OCI-LY1 (cell line): ENCODE measurements around the gene PCSK5.

Source experiments
- H2AFZ ChIP-seq: fragments of 200-600 bp; sonication (generic), shearing (Covaris generic); 2 replicates; pipeline ENCODE4 v1.6.0; 2014; ENCODE audit warnings: antibody characterized with exemption, mild to moderate bottlenecking, low read length
- H3F3A ChIP-seq: fragments of 200-600 bp; sonication (generic), shearing (Covaris generic); 2 replicates; pipeline ENCODE4 v1.6.0; 2014; ENCODE audit warnings: mild to moderate bottlenecking, antibody characterized with exemption, low read length, moderate library complexity; ENCODE audit not compliant: insufficient read depth
- H3K27ac ChIP-seq: fragments of 200-600 bp; sonication (generic); 2 replicates; pipeline ENCODE4 v1.5.1; 2014; ENCODE audit warnings: low read length, mixed run types, mild to moderate bottlenecking, low read depth; ENCODE audit not compliant: poor library complexity, severe bottlenecking
- H3K27me3 ChIP-seq: fragments of 200-600 bp; sonication (generic); 2 replicates; pipeline ENCODE4 v1.6.0; 2014; ENCODE audit warnings: antibody characterized with exemption, mild to moderate bottlenecking, low read length, moderate library complexity; ENCODE audit not compliant: insufficient read depth
- H3K36me3 ChIP-seq: fragments of 200-600 bp; sonication (generic); 2 replicates; pipeline ENCODE4 v1.6.1; 2014; ENCODE audit warnings: mild to moderate bottlenecking, antibody characterized with exemption, low read length, moderate library complexity, mixed read lengths; ENCODE audit not compliant: insufficient read depth
- H3K4me1 ChIP-seq: fragments of 200-600 bp; sonication (generic); 2 replicates; pipeline ENCODE4 v1.5.1; 2014; ENCODE audit warnings: mild to moderate bottlenecking, low read length, moderate library complexity; ENCODE audit not compliant: insufficient read depth, severe bottlenecking
- H3K4me2 ChIP-seq: fragments of 200-600 bp; sonication (generic), shearing (Covaris generic); 2 replicates; pipeline ENCODE4 v1.6.1; 2014; ENCODE audit warnings: low read length
- H3K4me3 ChIP-seq: fragments of 200-600 bp; sonication (generic); 2 replicates; pipeline ENCODE4 v1.5.1; 2014; ENCODE audit warnings: low read length, low read depth, mild to moderate bottlenecking, mixed read lengths; ENCODE audit not compliant: poor library complexity, severe bottlenecking
- H3K79me2 ChIP-seq: fragments of 200-600 bp; shearing (Covaris generic); 2 replicates; pipeline ENCODE4 v1.6.1; 2016; ENCODE audit warnings: mixed run types, low read length, mixed read lengths; ENCODE audit not compliant: insufficient read depth
- H3K9ac ChIP-seq: fragments of 200-600 bp; sonication (generic), shearing (Covaris generic); 2 replicates; pipeline ENCODE4 v1.6.1; 2014; ENCODE audit warnings: mild to moderate bottlenecking, low read length, mixed read lengths
- H3K9me2 ChIP-seq: fragments of 200-600 bp; sonication (generic), shearing (Covaris generic); 2 replicates; pipeline ENCODE4 v1.6.1; 2014; ENCODE audit warnings: low read depth, mild to moderate bottlenecking, low read length, mixed read lengths
- H3K9me3 ChIP-seq: fragments of 200-600 bp; shearing (Covaris generic); 2 replicates; pipeline ENCODE4 v1.6.1; 2014; ENCODE audit warnings: low read length, mixed read lengths
- H4K20me1 ChIP-seq: fragments of 200-600 bp; sonication (generic), shearing (Covaris generic); 2 replicates; pipeline ENCODE4 v1.6.0; 2016; ENCODE audit warnings: mild to moderate bottlenecking, low read length; ENCODE audit not compliant: insufficient read depth
- EZH2 ChIP-seq: fragments of 200-600 bp; sonication (generic), shearing (Covaris generic); IDR thresholded peaks from 2 replicates; pipeline ENCODE4 v1.8.0; 2017; ENCODE audit warnings: borderline replicate concordance, mixed run types, mild to moderate bottlenecking, antibody characterized with exemption, low read length, moderate library complexity, mixed read lengths
- TF ChIP-seq, protein P1 (sequence below): fragments of 200-600 bp; sonication (generic), shearing (Covaris generic); IDR thresholded peaks from 2 replicates; pipeline ENCODE4 v1.5.1; 2017; ENCODE audit warnings: mild to moderate bottlenecking, antibody characterized with exemption, low read length, moderate library complexity, mixed read lengths

Gene PCSK5

DNA sequence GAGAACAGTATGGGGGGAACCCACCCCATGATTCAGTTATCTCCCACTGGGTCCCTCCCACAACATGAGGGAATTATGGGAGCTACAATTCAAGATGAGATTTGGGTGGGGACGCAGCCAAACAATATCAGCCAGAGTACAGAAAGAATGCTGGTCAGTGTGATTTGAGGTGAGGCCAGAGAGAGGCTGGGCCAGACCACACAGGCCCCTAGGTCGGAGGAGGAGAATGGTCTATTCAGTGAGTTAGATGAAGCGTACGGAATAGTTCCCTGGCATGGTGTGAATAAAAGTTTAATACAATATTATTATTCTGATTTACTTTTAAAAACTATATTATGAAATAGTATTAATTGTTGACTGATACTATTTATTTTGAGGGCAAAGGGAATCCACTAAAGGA, 39.7 kb downstream of the PCSK5 start:
- Histone ChIP-seq H3K4me1 (no peaks in the 10 kb centered on the region), H3K27ac (no peak overlapping the region), H3K4me2 (no peak overlapping the region), H3K79me2 (no peaks in the 10 kb centered on the region), H3K9me2 (no peaks in the 10 kb centered on the region), H3K27me3 (no peaks in the 10 kb centered on the region), H4K20me1 (no peaks in the 10 kb centered on the region), H3K4me3 (no peak overlapping the region), H2AFZ (no peak overlapping the region), H3K9me3 (no peaks in the 10 kb centered on the region), H3F3A (no peaks in the 10 kb centered on the region), H3K36me3 (no peaks in the 10 kb centered on the region), H3K9ac (no peak overlapping the region)
- TF ChIP-seq, protein P1, sequence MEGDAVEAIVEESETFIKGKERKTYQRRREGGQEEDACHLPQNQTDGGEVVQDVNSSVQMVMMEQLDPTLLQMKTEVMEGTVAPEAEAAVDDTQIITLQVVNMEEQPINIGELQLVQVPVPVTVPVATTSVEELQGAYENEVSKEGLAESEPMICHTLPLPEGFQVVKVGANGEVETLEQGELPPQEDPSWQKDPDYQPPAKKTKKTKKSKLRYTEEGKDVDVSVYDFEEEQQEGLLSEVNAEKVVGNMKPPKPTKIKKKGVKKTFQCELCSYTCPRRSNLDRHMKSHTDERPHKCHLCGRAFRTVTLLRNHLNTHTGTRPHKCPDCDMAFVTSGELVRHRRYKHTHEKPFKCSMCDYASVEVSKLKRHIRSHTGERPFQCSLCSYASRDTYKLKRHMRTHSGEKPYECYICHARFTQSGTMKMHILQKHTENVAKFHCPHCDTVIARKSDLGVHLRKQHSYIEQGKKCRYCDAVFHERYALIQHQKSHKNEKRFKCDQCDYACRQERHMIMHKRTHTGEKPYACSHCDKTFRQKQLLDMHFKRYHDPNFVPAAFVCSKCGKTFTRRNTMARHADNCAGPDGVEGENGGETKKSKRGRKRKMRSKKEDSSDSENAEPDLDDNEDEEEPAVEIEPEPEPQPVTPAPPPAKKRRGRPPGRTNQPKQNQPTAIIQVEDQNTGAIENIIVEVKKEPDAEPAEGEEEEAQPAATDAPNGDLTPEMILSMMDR: no peak
- TF ChIP-seq EZH2: no peak

DNA sequence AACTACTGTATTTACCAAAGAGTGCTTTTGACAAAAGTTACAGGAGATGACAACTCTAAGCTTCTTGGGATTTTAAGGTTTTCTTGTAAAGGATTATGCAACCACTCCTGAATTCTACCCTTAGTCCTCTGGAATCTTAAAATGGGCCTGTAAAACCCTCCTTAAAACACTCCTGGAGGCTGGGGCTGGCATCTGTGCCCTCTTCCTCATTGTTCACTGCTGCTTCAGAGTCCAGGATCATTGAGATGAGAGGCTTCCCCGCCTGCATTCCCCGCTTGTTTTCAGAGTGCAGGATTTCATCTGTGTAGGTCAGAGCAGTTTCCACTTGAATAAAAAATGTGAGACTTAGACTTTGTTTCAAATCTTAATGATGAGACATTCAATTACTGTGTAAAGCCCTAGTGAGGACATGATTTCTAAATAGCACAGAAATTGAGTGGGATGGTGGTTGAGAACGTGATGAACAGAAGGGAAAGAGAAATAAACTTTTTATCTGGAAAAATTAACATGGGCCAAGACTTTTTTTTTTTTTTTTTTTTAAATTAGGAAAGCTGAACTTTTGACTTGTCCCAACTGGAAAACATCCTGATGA, 40.4 kb downstream of the PCSK5 start:
- Histone ChIP-seq H3K9me2 (no peaks in the 10 kb centered on the region), H2AFZ (no peak overlapping the region), H3K79me2 (no peaks in the 10 kb centered on the region), H3K9ac (no peak overlapping the region), H3K9me3 (no peaks in the 10 kb centered on the region), H3K27me3 (no peaks in the 10 kb centered on the region), H3K27ac (no peak overlapping the region), H3K36me3 (no peaks in the 10 kb centered on the region), H3F3A (no peaks in the 10 kb centered on the region), H3K4me3 (no peak overlapping the region), H3K4me1 (no peaks in the 10 kb centered on the region), H3K4me2 (no peak overlapping the region), H4K20me1 (no peaks in the 10 kb centered on the region)
- TF ChIP-seq EZH2: no peak
- TF ChIP-seq, protein P1: no peak

DNA sequence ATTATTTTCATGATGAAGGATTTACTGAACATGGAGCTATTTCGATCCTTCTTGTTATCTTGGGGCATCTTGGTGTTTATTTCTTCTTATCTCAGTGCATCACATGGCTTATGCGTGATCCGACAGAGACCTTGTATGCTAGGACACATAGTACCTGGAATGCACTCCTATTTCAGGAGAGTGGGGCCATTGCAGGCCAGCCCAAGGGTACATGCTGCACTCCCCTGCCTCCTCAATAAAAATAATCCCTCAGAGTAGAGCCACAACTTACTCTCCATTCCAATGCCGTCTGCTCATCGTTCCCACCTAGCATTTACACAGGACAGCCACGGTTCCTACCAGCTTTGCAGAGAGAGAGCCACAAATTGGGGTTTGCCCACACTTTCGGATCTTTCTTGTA, 43.5 kb downstream of the PCSK5 start:
- no peaks in the 10 kb centered on the region for H3F3A ChIP-seq
- H3K4me2 ChIP-seq: no peak overlapping the region
- no peaks in the 10 kb centered on the region for H3K4me1 ChIP-seq
- no peaks in the 10 kb centered on the region for H3K9me2 ChIP-seq
- no peak overlapping the region for H3K4me3 ChIP-seq
- H3K9me3 ChIP-seq: no peaks in the 10 kb centered on the region
- H4K20me1 ChIP-seq: no peaks in the 10 kb centered on the region
- H3K27me3 ChIP-seq: no peaks in the 10 kb centered on the region
- H3K79me2 ChIP-seq: no peaks in the 10 kb centered on the region
- no peak overlapping the region for H3K27ac ChIP-seq
- no peaks in the 10 kb centered on the region for H3K36me3 ChIP-seq
- H2AFZ ChIP-seq: no peak overlapping the region
- no peak for TF ChIP-seq EZH2
- TF ChIP-seq, protein P1: no peak
- H3K9ac ChIP-seq: no peak overlapping the region
